Measurements from ENCODE around the gene CHIT1.

DNA sequence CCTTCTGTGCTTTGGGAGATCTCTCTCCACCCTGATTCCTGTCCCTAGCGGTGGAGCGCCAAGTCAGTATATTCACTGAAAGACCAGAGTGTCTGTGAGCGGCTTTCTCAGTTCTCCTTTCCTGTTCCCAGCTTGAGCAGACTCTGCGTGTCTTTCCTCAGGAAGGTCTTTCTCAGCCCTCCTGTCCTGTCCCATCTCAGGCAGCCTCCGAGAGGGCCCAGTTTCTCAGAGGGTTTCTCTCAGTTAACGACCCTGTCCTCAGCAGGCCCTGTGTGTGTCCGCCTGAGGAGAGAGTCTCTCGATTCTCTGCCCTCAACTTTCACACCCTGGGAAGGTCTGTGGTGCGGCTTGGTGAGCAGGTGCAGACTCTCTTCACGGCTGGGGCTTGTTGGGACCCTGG lies 34.0 kb upstream of the CHIT1 start:
- TF ChIP-seq, protein P1, sequence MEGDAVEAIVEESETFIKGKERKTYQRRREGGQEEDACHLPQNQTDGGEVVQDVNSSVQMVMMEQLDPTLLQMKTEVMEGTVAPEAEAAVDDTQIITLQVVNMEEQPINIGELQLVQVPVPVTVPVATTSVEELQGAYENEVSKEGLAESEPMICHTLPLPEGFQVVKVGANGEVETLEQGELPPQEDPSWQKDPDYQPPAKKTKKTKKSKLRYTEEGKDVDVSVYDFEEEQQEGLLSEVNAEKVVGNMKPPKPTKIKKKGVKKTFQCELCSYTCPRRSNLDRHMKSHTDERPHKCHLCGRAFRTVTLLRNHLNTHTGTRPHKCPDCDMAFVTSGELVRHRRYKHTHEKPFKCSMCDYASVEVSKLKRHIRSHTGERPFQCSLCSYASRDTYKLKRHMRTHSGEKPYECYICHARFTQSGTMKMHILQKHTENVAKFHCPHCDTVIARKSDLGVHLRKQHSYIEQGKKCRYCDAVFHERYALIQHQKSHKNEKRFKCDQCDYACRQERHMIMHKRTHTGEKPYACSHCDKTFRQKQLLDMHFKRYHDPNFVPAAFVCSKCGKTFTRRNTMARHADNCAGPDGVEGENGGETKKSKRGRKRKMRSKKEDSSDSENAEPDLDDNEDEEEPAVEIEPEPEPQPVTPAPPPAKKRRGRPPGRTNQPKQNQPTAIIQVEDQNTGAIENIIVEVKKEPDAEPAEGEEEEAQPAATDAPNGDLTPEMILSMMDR (IDR thresholded peaks at IDR 0.05): no peak
- no peak for TF ChIP-seq POLR2A (IDR thresholded peaks at IDR 0.05)

All from ovary (tissue), 3 donors.